IPS DF 6.9 (cell line): Measurements from ENCODE around the gene RAD51B.

Experiments
- DNase-seq: peaks from one replicate; pipeline ENCODE4 v3.0.0-alpha.2; 2013; ENCODE audit warnings: low read depth, low spot score
- H3K27ac ChIP-seq: one replicate; pipeline ENCODE4 v1.5.1; 2013; ENCODE audit warnings: low read length, control low read depth
- H3K27me3 ChIP-seq: 2 replicates; pipeline ENCODE4 v1.6.1; 2013; ENCODE audit warnings: mild to moderate bottlenecking, low read length; ENCODE audit not compliant: control insufficient read depth, insufficient read depth
- H3K36me3 ChIP-seq: 2 replicates; pipeline ENCODE4 v1.6.1; 2013; ENCODE audit warnings: low read length; ENCODE audit not compliant: control insufficient read depth, insufficient read depth
- H3K4me1 ChIP-seq: 2 replicates; pipeline ENCODE4 v1.6.1; 2013; ENCODE audit warnings: low read length; ENCODE audit not compliant: control insufficient read depth, insufficient read depth
- H3K4me3 ChIP-seq: 2 replicates; pipeline ENCODE4 v1.5.1; 2013; ENCODE audit warnings: mild to moderate bottlenecking, low read length
- H3K9me3 ChIP-seq: 2 replicates; pipeline ENCODE4 v1.6.1; 2013; ENCODE audit warnings: low read length, inconsistent platforms; ENCODE audit not compliant: control insufficient read depth, insufficient read depth
- WGBS: extraction: QIAGEN DNeasy Blood & Tissue Kit; methylation state at CpG from one replicate; pipeline ENCODE4 v1.1.7; 2013; ENCODE audit warnings: mixed read lengths, missing lambda C conversion rate; ENCODE audit not compliant: insufficient read length, insufficient coverage; 5-methylcytosine and 5-hydroxymethylcytosine counted together

Gene RAD51B

DNA sequence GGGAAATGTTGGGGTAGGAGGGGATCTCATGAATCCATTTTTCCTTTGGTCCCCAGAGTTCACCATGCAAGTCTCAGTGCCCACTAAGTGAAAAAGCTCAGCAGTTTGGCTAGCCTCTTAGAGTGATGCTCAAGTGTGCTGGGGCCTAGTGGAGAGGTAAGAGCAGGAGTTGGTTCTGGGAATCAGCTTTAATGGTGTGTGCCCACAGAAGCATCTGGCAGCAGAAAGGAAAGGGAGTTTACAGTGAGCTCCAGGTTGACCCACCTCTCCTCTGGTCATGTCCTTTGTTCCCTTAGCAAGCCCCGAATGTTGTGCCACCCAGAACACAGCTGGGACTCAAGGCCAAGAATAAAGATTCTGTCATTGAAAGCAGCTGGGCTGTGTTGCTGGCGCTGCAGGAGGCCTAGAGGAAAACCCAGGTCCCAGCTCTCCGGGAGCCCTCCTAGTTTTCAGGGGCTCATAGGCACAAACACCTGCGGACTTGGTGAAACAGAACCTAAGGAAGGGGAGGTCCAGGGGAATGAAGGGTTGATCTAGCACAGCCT lies 652.5 kb downstream of the RAD51B start:
- H3K36me3 ChIP-seq: no peaks in the 10 kb centered on the region
- H3K27ac ChIP-seq: peak overlapping the region; percentile 82
- no peak for DNase-seq
- H3K4me1 ChIP-seq: peaks cover 21% of the 10 kb centered on the region
- H3K4me3 ChIP-seq: no peak overlapping the region
- no peaks in the 10 kb centered on the region for H3K27me3 ChIP-seq
- no CpG with 5 or more reads among the region's 4 CpGs for WGBS
- H3K9me3 ChIP-seq: no peaks in the 10 kb centered on the region

DNA sequence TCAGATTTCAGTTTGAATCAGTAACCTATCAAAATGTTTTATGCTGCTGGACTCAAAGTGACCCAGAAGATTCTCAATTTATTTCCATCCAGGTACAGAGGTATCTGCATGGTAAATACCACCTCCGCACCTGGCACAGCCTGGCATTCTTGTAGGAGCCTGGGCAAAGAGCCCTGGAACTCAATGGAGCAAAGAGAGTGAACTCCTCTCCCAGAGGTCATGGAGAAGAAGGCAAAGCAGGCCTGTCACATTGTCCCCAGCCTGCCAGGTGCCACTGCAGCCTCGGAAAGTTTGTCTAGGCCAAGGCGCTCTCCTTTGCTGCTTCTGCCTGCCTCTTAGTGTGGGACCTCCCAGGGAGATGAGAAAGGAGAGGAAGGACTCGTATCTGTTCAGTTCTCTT lies 653.5 kb downstream of the RAD51B start:
- Histone ChIP-seq H3K27ac (no peak overlapping the region), H3K9me3 (no peaks in the 10 kb centered on the region), H3K36me3 (no peaks in the 10 kb centered on the region), H3K27me3 (no peaks in the 10 kb centered on the region), H3K4me1 (peaks cover 21% of the 10 kb centered on the region), H3K4me3 (no peak overlapping the region)
- no CpG with 5 or more reads among the region's 4 CpGs for WGBS
- DNase-seq: no peak

DNA sequence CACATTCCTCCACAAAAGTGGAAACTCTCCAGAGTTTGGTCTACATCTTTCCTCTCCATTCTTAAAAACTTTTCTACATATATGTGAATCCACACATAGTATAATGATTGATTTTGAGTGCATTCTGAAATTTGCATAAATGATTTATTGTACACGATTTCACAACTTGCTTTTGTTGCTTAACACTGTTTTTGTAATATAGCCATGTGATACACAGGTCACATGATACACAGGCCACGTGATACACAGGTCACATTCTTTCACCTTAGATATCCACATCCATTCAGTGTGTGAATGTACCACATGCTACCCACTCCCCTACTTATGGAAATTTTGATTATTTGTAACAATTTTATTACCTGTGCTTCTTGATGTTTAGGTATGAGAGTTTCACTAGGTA lies 654.2 kb downstream of the RAD51B start:
- Histone ChIP-seq H3K27me3 (no peaks in the 10 kb centered on the region), H3K4me3 (no peak overlapping the region), H3K4me1 (peaks cover 21% of the 10 kb centered on the region), H3K27ac (no peak overlapping the region), H3K36me3 (no peaks in the 10 kb centered on the region), H3K9me3 (no peaks in the 10 kb centered on the region)
- no CpG with 5 or more reads among the region's 2 CpGs for WGBS
- DNase-seq: no peak

DNA sequence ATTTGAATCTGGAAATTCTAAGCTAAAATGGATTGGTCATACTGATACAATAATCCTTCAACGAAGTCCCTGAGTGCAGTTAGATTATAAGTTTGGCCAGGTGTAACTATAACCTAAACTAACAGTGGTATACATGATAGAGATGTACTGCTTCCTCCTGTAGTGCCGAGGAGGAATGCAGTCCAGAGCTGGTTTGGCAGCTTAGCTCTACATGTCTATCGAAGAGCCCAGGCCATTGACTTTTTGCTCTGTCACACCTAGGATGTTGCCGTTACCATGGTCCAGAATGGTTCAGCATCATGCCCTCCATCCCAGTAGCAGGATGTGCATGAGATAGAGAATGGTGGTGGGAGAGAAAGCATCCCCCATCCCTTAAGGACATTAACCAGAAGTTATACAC lies 655.2 kb downstream of the RAD51B start:
- Histone ChIP-seq H3K36me3 (no peaks in the 10 kb centered on the region), H3K27me3 (no peaks in the 10 kb centered on the region), H3K9me3 (no peaks in the 10 kb centered on the region), H3K27ac (no peak overlapping the region), H3K4me3 (no peak overlapping the region), H3K4me1 (peaks cover 20% of the 10 kb centered on the region)
- no CpG with 5 or more reads among the region's 4 CpGs for WGBS
- no peak for DNase-seq

DNA sequence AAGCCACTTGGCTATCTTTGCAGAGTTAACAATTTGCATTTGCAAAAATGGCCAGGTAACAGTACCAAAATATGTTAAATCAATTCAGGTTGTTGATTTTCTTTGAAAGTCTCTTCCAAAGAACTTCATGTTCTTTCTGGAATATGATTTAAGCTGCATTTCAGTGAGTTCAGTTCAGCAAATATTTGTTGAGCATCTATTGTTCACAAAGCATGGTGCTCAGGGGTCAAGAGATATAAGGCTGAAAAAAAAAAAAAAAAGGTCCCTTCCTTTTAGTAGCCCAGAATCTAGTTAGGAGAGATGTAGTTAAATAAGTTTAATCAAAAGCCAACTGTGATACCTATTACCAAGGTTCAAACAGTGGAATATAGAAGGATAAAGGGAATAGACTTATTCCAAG lies 656.2 kb downstream of the RAD51B start:
- H3K9me3 ChIP-seq: no peaks in the 10 kb centered on the region
- H3K27ac ChIP-seq: no peak overlapping the region
- H3K27me3 ChIP-seq: no peaks in the 10 kb centered on the region
- no peak overlapping the region for H3K4me3 ChIP-seq
- DNase-seq: no peak
- no peaks in the 10 kb centered on the region for H3K36me3 ChIP-seq
- H3K4me1 ChIP-seq: peaks cover 17% of the 10 kb centered on the region

DNA sequence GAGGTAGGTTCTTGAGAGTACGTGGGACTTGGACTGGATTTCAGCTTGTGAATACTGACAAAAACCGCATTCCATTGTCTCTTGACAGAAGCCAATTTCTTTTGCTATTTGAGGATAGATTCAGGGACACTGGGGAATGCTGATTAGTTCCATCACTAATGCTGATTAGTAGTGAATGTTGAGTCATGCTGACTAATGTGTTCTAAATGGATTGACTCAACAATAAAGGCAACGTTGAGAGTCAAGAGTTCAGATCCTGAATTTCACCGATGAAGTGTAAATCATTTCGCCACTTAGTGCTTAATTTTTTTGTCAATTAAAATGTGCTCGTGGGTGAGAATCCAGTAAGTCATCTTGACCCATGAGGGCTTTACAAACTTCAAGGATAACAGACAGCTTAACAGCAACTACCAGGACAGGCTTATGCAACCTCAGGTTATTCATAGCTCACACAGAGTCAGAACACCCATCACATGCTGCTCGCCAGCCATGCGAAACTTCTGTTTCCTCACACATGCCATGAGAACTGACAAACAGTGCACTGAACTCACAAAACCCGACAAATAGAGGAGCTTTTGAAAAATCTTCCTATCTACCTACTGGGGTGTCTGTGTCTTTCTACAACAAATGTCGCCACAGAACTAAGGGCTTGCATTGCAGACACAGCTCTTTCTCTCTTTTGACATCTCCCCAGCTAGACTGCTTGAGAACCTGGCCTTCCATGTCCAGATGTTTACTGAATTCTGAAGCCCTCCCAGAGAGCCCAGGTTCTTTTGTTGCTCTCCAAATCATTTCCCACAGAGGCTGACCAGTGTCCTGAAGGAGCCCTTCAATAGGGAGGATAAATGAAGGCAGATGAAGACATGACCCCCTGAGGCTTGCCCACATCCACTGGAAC lies 656.9 kb downstream of the RAD51B start:
- no peak overlapping the region for H3K27ac ChIP-seq

DNA sequence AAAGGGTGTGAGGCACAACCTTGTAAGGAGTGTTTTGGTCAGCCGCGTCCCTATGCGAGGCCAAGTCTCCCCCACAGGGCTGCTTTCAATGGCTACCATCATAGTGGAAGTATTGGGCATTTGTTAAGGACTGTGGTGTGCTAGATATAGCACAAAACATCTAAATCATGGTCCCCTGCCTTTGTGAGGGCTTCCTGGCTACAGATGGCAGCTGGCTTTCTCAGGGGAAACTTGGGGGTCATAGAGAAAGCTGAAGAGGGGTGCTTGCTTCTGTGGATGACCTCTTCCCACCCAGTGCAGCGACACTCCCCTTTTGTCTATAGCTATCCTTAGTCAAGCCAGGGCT lies 657.5 kb downstream of the RAD51B start:
- H3K27ac ChIP-seq: no peak overlapping the region
- WGBS: no CpG with 5 or more reads among the region's 4 CpGs

More for the DNA sequence above, 656.9 kb downstream of the RAD51B start:
- H3K4me3 ChIP-seq: no peak overlapping the region
- no peaks in the 10 kb centered on the region for H3K9me3 ChIP-seq
- no peaks in the 10 kb centered on the region for H3K27me3 ChIP-seq
- no peaks in the 10 kb centered on the region for H3K36me3 ChIP-seq
- DNase-seq: no peak
- peaks cover 13% of the 10 kb centered on the region; the same call in 1 of the 2 replicates for H3K4me1 ChIP-seq
- no CpG with 5 or more reads among the region's 10 CpGs for WGBS

DNA sequence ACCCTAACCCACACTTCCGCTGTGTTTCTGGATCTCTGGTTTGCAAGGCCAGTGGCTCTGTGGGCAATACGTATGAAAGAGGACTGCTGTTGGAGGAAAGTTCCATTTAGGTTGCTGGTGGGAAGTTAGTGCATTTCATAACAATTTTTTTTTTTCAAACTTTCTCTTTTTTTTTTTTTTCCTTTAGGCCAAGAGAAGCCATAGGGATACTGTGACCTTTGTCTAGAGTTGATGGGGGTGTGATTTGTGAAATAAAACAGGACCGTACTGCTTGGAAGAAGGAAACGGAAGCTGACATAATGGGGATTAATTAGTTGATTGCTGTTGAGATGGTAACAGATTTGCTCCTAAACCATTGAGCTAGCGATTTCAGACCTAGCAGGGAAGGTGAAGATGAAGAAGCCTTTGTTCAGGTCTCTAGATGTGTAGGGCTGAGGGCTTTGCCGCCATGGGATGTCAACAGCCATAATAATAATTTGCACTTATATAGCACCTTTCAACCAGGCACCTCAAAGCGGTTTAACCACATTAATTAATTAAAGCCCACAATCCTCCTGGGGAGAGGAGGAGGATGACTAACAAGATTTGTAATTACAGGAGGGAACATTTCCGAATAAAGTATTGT lies 658.0 kb downstream of the RAD51B start:
- Histone ChIP-seq H3K4me1 (peaks cover 7% of the 10 kb centered on the region; the same call in 1 of the 2 replicates), H3K9me3 (no peaks in the 10 kb centered on the region), H3K27ac (no peak overlapping the region), H3K4me3 (no peak overlapping the region), H3K27me3 (no peaks in the 10 kb centered on the region), H3K36me3 (no peaks in the 10 kb centered on the region)
- WGBS: no CpG with 5 or more reads among the region's 8 CpGs
- no peak for DNase-seq

More for the DNA sequence above, 657.5 kb downstream of the RAD51B start:
- H3K36me3 ChIP-seq: no peaks in the 10 kb centered on the region
- no peak for DNase-seq
- H3K4me1 ChIP-seq: peaks cover 10% of the 10 kb centered on the region; the same call in 1 of the 2 replicates
- no peaks in the 10 kb centered on the region for H3K27me3 ChIP-seq
- no peak overlapping the region for H3K4me3 ChIP-seq
- no peaks in the 10 kb centered on the region for H3K9me3 ChIP-seq

DNA sequence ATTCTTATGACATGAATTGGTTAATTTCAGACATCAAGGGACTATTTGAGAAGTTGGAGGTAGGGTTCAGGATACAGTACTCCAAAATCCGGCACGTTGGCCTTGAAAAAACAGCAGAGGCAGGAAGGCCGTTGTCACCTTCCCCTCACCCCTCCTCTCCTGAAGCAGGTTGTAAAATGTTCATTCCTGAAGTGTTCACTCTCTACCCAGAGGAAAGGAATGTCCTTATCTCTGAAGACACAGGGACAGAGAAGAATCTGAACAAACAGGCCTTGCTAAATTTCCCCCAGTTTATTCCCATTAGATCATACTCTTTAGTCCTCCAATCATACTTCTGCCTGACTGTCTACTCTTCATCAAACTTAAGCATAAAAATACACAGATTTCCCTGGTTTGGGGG lies 659.7 kb downstream of the RAD51B start:
- no peak overlapping the region for H3K4me3 ChIP-seq
- H3K27me3 ChIP-seq: no peaks in the 10 kb centered on the region
- WGBS: no CpG with 5 or more reads among the region's 3 CpGs
- H3K4me1 ChIP-seq: peaks cover 5% of the 10 kb centered on the region; the same call in 1 of the 2 replicates
- DNase-seq: no peak
- no peak overlapping the region for H3K27ac ChIP-seq
- no peaks in the 10 kb centered on the region for H3K9me3 ChIP-seq
- H3K36me3 ChIP-seq: no peaks in the 10 kb centered on the region

DNA sequence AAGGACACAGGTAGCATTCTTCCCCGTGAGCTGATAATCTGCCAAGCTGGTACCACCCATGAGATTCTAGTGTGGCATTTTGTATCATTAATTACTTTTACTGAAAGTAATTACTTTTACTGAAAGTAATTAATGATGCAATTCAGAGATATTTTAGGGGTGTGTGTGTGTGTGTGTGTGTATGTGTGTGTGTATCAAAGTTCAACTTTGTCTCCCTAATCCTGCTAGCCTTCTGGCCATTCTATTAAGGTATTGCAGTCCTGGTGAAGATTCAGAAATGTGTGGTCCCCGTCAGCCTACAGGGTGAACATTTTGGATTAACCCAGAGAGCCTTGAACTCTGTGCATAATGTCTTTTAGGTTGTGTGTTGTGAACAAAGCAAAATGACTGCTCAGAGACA lies 662.4 kb downstream of the RAD51B start:
- no peaks in the 10 kb centered on the region for H3K4me1 ChIP-seq
- no CpG with 5 or more reads among the region's 2 CpGs for WGBS

More for the DNA sequence above, 662.4 kb downstream of the RAD51B start:
- DNase-seq: no peak
- Histone ChIP-seq H3K9me3 (no peaks in the 10 kb centered on the region), H3K27me3 (no peaks in the 10 kb centered on the region), H3K36me3 (no peaks in the 10 kb centered on the region), H3K4me3 (no peak overlapping the region), H3K27ac (no peak overlapping the region)
